ENCODE measurements around the gene UBE2L6.
A peak's percentile ranks its signal among the peaks of the same experiment; 100 is the strongest.

Gene UBE2L6

GRCh38 chr11:57597916-57598830, 30.7 kb upstream of the UBE2L6 start:
- H3K36me3 Mint-ChIP-seq (ENCODE audit: low read depth), result peaks cover 18% of the 10 kb centered on the region
- no peaks in the 10 kb centered on the region for H3K9me3 Mint-ChIP-seq
- no peaks in the 10 kb centered on the region for H3K27me3 Mint-ChIP-seq (ENCODE audit: low read depth)
- no peak for TF ChIP-seq CTCF (IDR thresholded peaks at IDR 0.05; ENCODE audit: unreplicated experiment in 3 of 3)
- peak overlapping the region; percentile 64 to 90 (median 77) for H3K27ac Mint-ChIP-seq
- H3K4me3 Mint-ChIP-seq, result peak overlapping the region; percentile 79 to 91 (median 82)
- peaks cover 27% of the 10 kb centered on the region for H3K4me1 Mint-ChIP-seq

GRCh38 chr11:57597461-57597915, 30.0 kb upstream of the UBE2L6 start, which contains the start of gene SERPING1:
Gene SERPING1, plus strand, starts transcription at chr11:57597685. Its CDS starts 586 bp downstream, at chr11:57598271.
- H3K9me3 Mint-ChIP-seq, result no peaks in the 10 kb centered on the region
- no peak for TF ChIP-seq CTCF (IDR thresholded peaks at IDR 0.05; ENCODE audit: unreplicated experiment in 3 of 3)
- H3K27ac Mint-ChIP-seq, result peak within 1 kb of the TSS; percentile 64 to 90 (median 77)
- H3K4me1 Mint-ChIP-seq, result peaks cover 27% of the 10 kb centered on the region
- H3K4me3 Mint-ChIP-seq, result peak within 1 kb of the TSS; percentile 79 to 91 (median 82)
- H3K27me3 Mint-ChIP-seq (ENCODE audit: low read depth), result no peaks in the 10 kb centered on the region
- peaks cover 18% of the 10 kb centered on the region for H3K36me3 Mint-ChIP-seq (ENCODE audit: low read depth)

DNA sequence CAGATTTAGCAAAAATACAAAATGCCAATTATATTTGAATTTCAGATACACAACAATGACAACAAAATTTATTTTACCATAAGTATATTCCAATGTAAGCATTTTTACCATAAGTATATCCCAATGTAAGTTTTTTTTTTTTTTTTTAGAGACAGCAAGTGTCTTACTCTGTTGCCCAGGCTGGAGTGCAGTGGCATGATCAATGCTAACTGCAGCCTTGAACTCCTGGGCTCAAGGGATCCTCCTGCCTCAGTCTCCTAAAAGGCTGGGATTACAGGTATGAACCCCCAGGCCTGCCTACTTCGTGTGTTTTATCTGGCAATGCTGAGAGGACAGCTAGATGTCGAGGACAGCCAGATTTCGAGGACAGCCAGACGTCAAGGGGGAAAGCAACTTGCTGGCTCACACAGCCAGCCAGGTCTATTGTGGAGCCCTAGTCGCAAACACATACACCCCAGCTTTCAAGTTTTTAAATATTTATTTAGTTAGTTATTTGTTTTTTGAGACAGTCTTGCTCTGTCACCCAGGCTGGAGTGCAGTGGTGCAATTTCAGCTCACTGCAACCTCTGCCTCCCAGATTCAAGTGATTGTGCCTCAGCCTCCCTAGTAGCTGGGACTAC, 28.9 kb upstream of the UBE2L6 start:
- Mint-ChIP-seq H3K4me1 (peaks cover 27% of the 10 kb centered on the region), H3K4me3 (peak overlapping the region; percentile 47 to 81 (median 67)), H3K27me3 (ENCODE audit: low read depth) (no peaks in the 10 kb centered on the region), H3K9me3 (no peaks in the 10 kb centered on the region), H3K36me3 (ENCODE audit: low read depth) (peaks cover 12% of the 10 kb centered on the region), H3K27ac (peak overlapping the region; percentile 57 to 76 (median 74))
- TF ChIP-seq CTCF (IDR thresholded peaks at IDR 0.05; ENCODE audit: unreplicated experiment in 3 of 3), result no peak

DNA sequence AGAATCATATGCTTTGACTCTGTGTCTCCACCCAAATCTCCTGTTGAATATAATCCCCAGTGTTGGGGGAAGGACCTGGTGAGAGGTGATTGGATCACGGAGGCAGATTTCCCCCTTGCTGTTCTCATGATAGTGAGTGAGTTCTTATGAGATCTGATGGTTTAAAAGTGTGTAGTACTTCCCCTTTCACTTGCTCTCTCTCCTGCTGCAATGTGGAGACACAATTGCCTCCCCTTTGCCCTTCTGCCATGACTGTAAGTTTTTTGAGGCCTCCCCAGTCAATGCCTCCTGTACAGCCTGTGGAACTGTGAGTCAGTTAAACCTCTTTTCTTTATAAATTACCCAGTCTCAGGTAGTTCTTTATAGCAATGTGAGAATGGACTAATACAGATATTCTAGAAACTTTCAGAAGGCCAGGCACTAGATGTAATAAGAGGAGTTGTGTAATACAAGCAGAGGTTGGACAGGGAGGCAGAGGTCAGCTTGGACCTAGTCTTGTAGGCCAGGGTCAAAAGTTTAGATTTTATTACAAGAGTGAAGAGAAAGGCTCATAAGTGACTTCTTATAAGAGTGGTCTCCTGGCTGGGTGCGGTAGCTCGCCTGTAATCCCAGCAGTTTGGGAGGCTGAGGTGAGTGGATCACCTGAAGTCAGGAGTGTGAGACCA, 20.7 kb upstream of the UBE2L6 start:
- Mint-ChIP-seq H3K27me3 (ENCODE audit: low read depth) (no peaks in the 10 kb centered on the region), H3K9me3 (no peaks in the 10 kb centered on the region), H3K4me1 (peaks cover 10% of the 10 kb centered on the region), H3K36me3 (ENCODE audit: low read depth) (no peaks in the 10 kb centered on the region), H3K27ac (no peak overlapping the region), H3K4me3 (no peak overlapping the region)
- no peak for TF ChIP-seq CTCF (IDR thresholded peaks at IDR 0.05; ENCODE audit: unreplicated experiment in 3 of 3)

GRCh38 chr11:57586711-57587245, 19.3 kb upstream of the UBE2L6 start:
- Mint-ChIP-seq H3K27me3 (ENCODE audit: low read depth) (no peaks in the 10 kb centered on the region), H3K9me3 (no peaks in the 10 kb centered on the region), H3K27ac (no peak overlapping the region), H3K36me3 (ENCODE audit: low read depth) (no peaks in the 10 kb centered on the region), H3K4me3 (no peak overlapping the region), H3K4me1 (peaks cover 10% of the 10 kb centered on the region)
- TF ChIP-seq CTCF (IDR thresholded peaks at IDR 0.05; ENCODE audit: unreplicated experiment in 3 of 3), result no peak
